ENCODE data around the gene NTRK3.

DNA sequence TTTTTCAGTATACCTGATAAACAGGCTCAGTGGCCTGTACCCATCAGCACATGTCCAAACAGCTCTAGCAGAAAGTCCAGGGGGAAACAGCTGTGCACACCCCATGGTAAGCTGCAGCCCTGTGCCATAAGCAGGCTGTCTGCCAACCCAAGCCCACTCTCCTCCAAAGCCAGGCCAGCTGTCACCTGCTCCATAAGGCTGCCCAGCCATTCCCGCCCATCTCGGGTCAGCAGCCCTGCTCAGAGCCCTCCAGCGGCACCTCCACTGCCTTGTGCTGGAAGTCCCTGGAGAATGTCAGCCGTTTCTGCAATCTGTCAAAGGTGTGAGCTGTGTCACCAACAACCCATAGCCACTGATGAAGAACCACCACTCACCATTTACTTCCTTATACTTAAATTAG is 82.0 kb downstream of the NTRK3 start:
- TF ChIP-seq, protein P1, sequence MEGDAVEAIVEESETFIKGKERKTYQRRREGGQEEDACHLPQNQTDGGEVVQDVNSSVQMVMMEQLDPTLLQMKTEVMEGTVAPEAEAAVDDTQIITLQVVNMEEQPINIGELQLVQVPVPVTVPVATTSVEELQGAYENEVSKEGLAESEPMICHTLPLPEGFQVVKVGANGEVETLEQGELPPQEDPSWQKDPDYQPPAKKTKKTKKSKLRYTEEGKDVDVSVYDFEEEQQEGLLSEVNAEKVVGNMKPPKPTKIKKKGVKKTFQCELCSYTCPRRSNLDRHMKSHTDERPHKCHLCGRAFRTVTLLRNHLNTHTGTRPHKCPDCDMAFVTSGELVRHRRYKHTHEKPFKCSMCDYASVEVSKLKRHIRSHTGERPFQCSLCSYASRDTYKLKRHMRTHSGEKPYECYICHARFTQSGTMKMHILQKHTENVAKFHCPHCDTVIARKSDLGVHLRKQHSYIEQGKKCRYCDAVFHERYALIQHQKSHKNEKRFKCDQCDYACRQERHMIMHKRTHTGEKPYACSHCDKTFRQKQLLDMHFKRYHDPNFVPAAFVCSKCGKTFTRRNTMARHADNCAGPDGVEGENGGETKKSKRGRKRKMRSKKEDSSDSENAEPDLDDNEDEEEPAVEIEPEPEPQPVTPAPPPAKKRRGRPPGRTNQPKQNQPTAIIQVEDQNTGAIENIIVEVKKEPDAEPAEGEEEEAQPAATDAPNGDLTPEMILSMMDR (IDR thresholded peaks at IDR 0.05), result no peak
- no peak for TF ChIP-seq POLR2A (IDR thresholded peaks at IDR 0.05)
